Posterior cingulate gyrus (tissue), 11 donors: ENCODE measurements around the gene SIK3.

Source experiments
- DNase-seq, 10 donors: peaks; one replicate each; pipeline versions ENCODE4 v3.0.0 to v3.0.0-alpha.2; 2020 to 2021; ENCODE audit warnings: mixed read lengths in 3 of 10
- intact Hi-C: fragments of 100-400 bp; cut with DNase I; formaldehyde crosslinking; loops from one replicate; pipeline ENCODE4 v1.15.1; 2023

SIK3 gene

DNA sequence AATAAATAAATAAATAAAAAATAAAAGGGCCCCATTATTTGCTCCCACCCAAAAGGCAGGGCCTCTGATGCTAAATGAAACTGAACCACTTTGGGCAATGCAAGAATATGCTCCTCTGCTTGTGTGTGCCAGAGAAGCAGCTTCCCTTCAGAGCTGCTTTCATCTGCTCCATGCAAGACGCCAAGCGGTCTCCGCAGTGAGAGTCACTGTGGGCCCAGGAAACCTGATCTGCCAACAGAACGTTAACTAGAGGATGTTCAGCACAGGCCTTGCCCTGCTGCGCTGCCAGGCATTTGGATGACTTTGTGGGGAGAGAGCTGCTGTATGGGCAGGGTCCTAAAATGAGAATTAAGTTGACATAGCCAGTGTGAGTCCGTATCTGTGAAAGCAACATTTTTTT, 217.1 kb downstream of the SIK3 start:
- peak in 3 of 10 donors; percentile 41 to 89 (median 44) for DNase-seq
- intact Hi-C loops = no loop called here

DNA sequence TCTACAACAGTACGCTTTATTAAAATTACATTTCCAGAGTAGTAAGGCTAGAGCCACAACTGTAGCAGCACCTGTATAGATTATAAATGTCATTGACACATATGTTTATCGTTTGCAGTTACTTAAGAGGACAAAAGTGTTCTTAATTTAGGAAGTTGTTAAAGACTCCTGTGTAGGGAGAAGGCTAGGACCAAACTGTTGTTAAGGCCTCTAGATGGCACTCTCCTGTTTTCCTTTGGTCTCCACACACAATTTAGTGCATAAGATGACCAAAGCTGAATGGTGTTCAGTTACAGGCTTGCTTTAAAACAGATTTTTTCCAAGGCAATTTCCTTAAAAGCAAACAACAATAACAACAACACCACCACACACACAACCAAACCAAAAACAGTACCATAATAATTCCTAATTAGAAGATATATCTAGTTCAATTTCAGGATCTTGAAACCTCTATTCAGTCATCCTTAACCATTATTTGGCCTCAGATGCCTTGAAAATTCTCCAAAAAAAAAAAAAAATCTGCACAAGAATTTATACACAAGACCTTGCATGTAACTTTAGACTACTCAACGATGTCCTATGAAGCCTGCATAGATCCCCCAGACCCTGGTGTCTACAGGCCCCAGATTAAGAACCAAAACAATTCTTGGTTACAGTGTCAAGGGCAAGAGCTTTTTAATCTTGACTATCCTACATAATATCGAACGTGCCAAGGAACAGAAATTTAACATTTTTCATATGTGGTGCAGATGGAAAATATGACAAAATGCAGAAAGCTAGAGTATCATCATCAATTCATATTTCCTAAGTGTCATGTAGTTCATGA, 218.2 kb downstream of the SIK3 start:
- DNase-seq = peak in 1 of 10 donors; percentile 26

DNA sequence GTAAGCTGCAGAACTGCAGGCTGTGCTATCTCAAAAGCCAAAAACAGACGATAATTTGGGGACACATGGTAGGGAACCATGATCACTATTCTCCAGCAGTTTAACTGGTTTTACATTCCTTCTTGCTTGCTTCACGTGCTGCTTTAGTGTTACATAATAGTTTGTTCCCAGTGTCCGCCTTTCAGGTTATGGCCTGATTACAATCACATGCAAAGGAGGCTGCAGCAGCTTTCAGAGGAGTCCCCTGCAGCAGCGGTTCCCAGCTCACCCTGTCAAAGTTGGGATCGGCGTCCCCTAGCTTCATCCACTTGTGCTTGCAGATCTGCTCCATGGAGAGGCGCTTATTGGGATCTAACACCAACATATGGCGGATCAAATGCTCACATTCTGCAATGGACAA, 221.6 kb downstream of the SIK3 start:
- intact Hi-C loops = no loop called here
- no peak for DNase-seq

More for the DNA sequence above, 218.2 kb downstream of the SIK3 start:
- intact Hi-C loops = loop anchor here (2.0 kb wide), 1 partner anchor 219 kb away; the partner anchor contains the start of gene SIK3

DNA sequence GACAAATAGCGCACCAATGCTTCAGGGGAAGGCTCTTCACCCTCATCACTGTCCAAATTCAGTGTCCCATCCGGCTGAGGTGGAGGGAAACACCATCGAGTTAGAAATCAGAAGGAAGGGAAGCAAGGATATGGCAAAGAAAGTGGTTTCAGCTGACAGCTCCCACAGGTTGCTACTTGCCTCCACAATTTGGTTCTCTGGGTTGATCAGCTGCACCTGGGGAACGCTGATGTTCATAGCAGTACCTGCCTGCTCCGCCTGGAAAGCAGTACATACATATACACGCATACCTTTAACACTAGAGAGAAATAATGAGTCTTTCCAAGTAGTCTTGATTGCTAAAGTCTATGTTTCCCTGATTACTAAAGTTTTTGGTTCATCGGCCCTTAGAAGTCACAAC, 223.0 kb downstream of the SIK3 start:
- DNase-seq = no peak
- intact Hi-C loops = no loop called here

DNA sequence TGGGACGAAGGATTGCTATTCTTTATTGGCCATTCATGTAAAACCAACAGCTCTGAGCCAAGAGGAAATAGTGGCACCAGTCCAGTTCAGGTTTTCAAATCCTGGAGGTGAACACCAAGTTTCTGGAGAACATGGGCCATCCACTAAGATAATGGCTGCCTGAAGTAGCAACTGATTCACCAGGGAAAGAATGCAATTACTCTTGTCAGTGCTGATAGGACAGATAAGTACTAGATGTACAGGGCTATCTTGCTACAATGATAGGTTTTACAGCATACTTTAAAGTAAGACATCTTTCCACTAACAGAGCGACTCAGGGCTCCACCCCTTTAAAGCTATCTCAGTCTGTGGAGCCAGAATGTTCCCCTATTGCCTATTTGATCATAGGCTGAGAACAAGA, 224.0 kb downstream of the SIK3 start:
- intact Hi-C loops = no loop called here
- DNase-seq = no peak

DNA sequence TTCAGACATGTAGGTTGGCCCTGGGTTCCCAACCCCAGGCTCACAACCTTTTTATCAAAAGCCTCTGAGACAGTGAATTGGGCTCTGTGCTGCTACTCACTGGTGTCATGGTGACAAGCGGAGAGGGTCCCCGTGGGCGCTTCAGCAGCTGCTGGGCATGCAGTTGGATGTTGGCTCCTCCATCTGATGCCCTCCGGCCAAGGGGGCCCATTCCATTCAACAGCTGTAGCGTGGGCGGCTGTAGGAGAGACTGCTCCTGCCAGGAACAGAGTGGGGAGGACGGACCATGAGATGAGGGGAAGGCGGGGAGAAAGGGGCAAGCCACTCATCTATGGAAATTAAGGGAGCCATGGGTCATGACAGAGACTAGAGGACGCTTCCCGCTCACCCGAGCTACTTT, 224.8 kb downstream of the SIK3 start:
- intact Hi-C loops = no loop called here
- no peak for DNase-seq

DNA sequence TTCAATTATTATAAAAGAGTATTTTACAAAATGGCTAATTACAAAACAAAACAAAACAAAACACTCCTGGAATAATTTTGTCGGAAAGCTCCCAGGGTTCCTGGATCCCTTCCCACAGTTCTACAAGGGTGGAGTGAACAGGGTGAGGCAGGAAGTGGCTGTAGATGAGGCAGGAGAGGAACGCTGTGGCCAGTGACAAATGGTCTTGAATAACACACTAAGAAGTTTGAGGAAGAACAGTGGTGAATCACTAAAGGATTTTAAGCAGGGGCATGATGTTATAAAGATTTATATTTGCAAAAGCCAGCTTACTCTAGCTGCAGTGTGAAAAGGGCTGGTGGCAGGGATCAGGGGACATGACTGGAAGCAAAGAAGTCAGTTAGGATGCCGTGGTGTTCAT, 227.0 kb downstream of the SIK3 start:
- intact Hi-C loops = no loop called here
- no peak for DNase-seq

DNA sequence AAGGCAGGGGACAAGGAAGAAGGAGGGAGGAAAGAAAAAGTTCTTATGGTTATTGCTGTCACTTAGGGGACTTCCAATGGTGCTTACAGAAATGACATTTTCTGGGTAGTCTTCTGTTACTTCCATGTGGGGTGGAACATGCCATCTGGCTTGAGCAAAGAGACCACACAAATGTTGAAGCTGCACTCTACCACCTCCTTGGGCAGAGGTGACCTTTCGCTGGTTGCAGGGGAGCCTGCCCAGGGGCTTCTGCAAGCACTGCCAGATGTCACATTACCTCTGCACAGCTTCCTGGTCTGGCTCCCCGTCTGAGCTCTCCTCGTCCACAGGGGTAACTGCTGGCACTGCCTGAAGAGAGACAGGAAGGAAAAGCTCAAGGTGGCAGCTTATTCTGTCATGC, 228.2 kb downstream of the SIK3 start:
- DNase-seq = no peak
- intact Hi-C loops = no loop called here

DNA sequence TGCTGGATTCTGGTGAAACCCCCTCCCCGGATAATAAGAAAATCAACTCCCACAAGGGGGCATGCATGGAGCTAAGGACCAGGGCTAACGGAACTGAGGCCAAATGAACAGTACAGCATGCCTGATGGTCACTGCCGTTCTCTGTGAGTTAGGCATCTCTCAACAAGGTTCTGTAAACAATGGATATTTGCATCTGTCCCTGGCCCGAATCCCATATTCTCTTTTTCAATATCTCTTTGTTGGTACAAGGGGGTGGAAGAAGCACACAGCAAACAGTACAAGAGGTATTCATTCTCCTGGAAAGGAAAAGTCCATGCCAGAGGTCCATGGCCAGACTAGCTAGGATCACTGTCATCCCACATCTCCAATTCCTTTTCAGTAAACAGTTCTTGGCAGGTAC, 228.6 kb downstream of the SIK3 start:
- peak in 1 of 10 donors; percentile 54 for DNase-seq
- intact Hi-C loops = no loop called here

DNA sequence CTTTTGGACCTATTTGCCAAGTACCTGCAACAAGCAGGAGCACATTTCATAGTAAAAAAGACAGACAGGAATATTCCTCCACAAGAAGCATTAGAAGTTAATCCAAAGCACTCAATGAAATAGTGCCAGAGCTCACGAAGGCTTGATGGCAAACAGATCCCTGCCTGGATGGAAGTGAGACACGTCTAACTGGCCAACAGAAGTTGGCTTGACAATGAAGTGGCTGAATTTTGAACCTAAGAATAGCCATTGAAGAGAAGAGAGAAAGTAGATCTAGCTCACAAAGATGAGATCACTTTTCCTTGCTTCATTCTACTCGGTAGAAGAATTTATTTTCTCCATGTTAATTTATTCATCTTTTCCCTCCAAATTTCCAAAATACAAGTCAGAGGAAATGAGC, 230.2 kb downstream of the SIK3 start:
- intact Hi-C loops = no loop called here
- no peak for DNase-seq

DNA sequence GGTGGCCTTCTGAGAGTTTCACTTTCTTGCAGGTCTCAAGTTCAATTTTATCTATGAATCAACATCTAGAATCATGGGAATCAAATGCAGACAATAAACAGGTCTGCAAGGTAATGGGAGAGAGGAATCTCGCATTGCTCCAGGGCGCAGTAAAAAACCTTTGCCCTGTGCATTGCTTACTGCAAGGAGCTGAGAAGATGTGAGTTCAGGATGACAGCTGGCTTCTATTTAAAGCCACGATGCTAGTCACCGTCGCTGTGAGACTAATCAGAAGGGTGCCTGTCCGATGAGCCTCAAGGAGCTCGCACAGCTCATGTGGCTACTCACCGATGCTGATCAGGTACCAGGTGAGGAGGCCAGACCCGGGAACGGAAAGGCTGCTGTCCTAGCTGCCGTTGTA, 230.6 kb downstream of the SIK3 start:
- DNase-seq = no peak
- intact Hi-C loops = no loop called here

DNA sequence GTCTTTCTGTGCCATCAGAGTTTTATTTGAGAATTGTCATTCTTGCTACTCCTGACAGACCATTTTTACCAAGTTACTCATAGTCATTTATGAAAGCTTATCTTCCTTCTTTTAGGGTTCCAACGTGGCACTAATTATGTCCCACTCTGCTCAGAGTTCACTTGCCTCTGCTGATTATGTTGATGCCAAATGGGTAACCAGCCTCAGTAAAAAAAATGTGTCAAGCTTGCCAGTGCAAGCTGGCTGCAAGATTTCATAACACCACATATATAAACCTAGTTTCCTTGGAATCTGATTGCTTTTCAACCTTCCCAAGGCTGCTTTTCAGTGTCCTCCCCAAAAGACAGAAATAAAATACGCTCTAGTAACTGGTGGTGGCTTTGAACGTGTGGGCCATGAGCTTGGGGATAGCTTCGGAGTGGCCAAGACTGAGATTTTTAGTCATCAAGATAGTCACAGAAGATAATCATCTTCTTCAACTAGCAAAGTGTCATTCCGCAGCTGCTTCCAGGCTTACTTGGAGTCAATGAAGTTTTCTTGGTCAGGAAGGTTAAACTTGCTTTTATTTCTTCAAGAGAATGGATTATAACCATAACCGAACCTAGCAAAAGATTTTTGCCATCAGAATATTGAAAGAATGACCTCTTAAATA, 231.3 kb downstream of the SIK3 start:
- intact Hi-C loops = no loop called here
- DNase-seq = no peak

DNA sequence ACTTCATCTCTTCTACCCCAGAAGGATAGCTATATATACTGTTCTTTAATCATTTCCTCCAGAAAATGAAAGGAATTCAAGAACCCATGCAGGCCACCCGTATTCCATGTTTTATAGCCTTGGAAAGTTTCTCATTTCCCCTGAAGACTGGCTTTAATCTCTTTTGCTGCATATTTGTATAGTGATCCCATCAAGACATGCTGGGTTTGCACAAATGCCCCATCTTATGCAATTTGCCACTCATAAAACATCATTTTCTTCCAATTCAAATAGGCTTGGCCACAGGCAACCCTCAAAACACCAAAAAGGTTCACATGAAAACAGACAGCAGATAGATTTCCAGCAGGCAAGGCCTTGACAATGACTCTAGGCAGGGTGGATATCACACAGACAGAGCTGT, 232.5 kb downstream of the SIK3 start:
- no peak for DNase-seq
- intact Hi-C loops = no loop called here

DNA sequence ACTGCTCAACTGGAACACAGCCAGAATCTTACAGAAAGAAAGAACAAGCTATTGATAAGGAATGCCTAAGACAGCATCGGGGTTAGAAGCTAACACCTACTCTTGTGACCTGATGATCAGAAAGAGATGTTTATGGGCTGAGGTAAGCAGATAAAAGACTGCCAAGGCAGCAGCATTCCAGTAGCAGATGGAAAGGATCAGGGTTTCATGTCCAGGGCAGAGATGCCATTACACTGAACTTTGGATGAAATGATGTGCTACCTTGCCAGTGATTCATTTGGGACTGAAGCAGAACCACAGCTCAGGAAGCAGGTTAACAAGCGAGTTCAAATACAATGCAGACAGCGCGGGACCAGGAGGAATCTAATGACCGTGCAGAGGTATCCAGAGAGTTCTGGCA, 233.7 kb downstream of the SIK3 start:
- DNase-seq = no peak
- intact Hi-C loops = no loop called here

DNA sequence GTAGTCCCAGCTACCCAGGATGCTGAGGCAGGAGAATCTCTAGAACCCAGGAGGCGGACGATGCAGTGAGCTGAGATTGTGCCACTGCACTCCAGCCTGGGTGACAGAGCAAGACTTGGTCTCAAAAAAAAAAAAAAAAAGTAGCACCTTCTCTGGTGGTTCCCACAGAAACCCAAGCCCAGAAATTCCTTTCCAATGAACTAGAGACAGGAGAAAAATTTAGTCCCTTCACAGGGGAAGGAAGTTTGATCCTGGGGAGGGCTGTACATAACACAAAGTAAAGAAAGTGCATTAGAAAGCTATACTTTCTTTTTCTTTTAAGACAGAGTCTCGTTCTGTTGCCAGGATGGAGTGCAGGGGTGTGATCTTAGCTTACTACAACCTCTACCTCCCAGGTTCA, 235.3 kb downstream of the SIK3 start:
- DNase-seq = no peak
- intact Hi-C loops = no loop called here

DNA sequence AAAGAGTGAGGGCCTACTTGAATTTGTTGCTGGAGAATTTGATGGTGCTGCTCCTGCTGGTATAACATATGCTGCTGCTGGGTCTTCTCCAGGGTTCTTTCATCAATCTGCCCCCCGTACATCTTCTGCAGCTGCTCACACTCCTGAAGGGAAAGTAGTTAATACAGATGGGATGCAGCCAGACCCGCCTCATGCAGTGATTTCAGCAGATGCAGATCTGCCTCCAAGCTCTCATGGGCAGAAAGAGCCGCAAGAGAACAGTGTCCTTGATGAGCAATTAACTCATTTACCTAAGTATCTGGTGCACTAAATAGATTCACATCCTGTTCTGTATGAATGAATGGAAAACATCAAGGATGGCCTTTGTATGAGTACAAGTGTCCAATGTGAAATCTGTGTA, 236.0 kb downstream of the SIK3 start:
- no peak for DNase-seq
- intact Hi-C loops = no loop called here

DNA sequence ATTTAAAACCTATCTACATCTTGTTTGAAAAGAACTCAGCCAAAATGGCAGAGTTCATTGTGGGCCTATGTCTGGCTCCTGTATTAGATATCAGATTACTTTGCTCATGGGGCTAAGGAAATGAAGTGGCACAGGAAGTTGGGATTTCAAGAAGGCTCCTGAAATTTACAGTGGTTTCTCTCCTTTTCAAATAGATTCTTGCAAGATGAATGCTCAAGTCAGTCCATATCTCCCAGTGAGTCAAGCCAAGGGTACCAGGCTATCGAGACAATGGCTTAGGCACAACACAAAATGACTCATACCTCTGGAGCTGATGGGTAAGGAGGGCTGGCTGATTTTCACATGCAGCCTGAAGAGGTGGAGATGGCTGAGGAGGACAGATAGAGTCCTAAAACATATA, 236.7 kb downstream of the SIK3 start:
- DNase-seq = no peak
- intact Hi-C loops = no loop called here

DNA sequence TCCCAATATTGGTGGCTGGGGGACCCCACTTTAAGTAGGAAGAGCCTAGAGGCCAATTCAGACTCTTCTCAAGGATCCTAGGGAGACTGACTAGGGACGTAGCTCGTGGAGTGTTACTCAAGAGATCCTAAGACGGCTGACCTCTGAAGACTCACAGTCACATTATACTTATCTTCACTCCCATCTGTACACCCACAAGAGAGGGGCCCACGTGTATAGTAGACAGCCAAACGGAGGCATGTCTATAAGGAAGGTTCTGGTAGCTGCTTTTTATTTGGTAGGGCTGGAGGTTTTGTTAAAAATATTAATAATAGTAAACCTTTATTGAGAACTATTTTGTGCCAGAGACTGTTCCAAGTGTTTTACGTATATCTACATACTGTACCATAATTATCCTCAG, 237.9 kb downstream of the SIK3 start:
- no peak for DNase-seq
- intact Hi-C loops = no loop called here

DNA sequence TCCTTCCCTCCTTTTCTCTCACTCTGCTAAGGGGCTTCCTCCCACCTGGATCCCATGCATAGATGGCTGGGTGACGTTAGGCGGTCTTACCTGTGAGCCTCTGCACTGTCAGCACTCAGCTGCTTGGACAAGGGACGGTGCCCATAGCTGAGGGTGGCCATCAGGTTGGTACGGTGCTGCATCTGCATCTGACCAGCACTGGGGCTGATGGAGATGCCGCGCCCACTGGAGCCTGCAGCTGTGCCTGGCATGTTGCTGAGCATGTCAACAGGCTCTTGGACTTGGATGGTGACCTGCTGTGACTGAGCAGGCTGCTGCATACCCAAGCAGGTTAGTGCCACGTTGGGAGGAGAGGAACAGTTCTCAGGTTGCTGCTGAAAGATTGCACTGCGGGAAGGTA, 239.1 kb downstream of the SIK3 start:
- DNase-seq = no peak
- intact Hi-C loops = no loop called here

DNA sequence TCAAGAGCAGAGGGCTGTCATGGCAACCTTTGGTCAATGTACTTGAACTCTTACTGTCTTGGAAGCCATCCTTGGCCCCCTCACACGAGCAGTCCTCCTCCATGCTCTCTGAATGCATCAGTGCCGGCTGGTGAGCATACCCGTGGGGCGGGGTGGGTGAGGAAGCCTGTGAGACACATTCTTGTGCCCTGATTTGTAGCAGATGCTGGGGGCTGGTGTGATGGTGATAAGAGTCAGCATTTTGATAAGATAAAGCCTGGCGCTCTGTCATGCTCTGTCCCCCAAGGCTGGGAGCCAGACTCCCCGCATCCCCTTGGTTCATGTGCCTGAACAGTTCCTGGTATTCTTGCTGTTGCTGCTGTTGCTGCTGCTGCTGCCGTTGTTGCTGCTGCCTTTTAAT, 240.3 kb downstream of the SIK3 start:
- intact Hi-C loops = no loop called here
- DNase-seq = no peak

DNA sequence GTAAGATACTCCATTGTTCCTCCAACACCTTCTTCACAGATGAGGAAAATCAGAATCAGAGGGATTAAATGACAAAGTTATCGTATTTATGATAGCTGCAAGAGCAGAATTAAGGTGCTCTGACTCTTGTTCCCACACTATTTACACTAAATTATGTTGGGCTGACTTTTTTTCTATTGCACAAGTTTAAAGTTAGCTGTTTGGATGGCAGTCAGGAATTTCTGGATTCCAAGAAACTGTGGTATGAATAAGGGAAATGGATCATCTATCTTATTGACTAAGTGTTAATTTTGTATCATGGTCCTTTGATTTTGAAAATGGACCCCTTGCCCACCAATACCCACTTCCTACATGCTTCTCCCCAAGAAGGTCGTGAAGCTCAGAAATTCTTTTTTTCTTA, 240.9 kb downstream of the SIK3 start:
- DNase-seq = no peak
- intact Hi-C loops = no loop called here

DNA sequence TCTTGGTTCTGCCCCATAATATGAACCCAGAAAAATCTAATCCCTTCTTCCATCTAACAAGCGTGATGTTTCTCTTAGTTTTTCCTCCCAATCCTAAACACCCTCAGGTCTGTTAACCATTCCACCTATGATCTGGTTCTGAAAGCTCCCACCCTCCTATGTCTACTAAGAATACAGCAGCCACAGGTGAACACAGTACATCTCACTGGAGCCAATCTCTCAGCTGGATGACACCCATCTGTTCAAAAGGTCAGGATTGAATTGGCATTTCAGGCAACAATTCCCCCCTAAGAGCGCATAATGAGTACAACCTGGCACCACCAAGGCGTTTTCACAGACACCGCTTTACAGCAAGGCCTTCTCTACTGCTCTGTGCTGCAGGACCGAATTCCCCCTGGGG, 241.8 kb downstream of the SIK3 start:
- no peak for DNase-seq
- intact Hi-C loops = no loop called here
